ENCODE results near the gene NTRK3.

NTRK3 gene

DNA sequence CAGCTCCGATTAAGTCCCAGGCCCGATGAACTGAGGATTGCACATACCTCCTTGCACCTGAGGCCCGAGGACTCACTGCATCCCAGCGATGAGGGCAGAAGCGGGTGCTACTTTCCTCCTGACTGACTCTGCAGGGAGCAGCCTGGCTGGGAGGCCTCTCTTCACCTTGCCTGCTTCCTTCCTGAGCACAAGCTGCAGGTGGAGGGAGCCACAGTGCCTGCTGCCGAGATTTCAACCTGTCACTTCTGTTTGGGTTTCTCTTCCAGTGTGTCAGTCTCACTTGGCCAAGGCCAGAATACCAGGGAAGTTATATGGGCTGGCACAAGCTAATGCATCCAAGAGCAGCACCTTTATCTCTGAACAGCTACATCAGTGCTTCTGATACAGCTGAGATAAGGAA lies 185.4 kb downstream of the NTRK3 start:
- no peak for ATAC-seq
- TF ChIP-seq RARB (CRISPR knock-in tag; IDR thresholded peaks at IDR 0.05) (no peak), OSR1 (CRISPR knock-in tag; IDR thresholded peaks at IDR 0.05) (no peak), TCF4 (CRISPR knock-in tag; IDR thresholded peaks at IDR 0.05; ENCODE audit: borderline replicate concordance) (no peak), BACH2 (CRISPR knock-in tag; IDR thresholded peaks at IDR 0.05; ENCODE audit: borderline replicate concordance) (no peak), ZNF8 (CRISPR knock-in tag; IDR thresholded peaks at IDR 0.05) (no peak), ZC3H10 (CRISPR knock-in tag; IDR thresholded peaks at IDR 0.05) (no peak), ZNF565 (CRISPR knock-in tag; conservative IDR thresholded peaks at IDR 0.05; ENCODE audit: low read depth) (no peak), ZNF70 (CRISPR knock-in tag; IDR thresholded peaks at IDR 0.05) (no peak), ZFP3 (CRISPR knock-in tag; IDR thresholded peaks at IDR 0.05) (no peak), ARNTL (CRISPR knock-in tag; IDR thresholded peaks at IDR 0.05; ENCODE audit: borderline replicate concordance, low read depth) (no peak), GLIS3 (CRISPR knock-in tag; IDR thresholded peaks at IDR 0.05) (no peak)
- TF ChIP-seq, protein P1, sequence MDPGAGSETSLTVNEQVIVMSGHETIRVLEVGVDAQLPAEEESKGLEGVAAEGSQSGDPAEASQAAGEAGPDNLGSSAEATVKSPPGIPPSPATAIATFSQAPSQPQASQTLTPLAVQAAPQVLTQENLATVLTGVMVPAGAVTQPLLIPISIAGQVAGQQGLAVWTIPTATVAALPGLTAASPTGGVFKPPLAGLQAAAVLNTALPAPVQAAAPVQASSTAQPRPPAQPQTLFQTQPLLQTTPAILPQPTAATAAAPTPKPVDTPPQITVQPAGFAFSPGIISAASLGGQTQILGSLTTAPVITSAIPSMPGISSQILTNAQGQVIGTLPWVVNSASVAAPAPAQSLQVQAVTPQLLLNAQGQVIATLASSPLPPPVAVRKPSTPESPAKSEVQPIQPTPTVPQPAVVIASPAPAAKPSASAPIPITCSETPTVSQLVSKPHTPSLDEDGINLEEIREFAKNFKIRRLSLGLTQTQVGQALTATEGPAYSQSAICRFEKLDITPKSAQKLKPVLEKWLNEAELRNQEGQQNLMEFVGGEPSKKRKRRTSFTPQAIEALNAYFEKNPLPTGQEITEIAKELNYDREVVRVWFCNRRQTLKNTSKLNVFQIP (CRISPR knock-in tag; IDR thresholded peaks at IDR 0.05; ENCODE audit: borderline replicate concordance, low read depth): no peak
- TF ChIP-seq, protein P2, sequence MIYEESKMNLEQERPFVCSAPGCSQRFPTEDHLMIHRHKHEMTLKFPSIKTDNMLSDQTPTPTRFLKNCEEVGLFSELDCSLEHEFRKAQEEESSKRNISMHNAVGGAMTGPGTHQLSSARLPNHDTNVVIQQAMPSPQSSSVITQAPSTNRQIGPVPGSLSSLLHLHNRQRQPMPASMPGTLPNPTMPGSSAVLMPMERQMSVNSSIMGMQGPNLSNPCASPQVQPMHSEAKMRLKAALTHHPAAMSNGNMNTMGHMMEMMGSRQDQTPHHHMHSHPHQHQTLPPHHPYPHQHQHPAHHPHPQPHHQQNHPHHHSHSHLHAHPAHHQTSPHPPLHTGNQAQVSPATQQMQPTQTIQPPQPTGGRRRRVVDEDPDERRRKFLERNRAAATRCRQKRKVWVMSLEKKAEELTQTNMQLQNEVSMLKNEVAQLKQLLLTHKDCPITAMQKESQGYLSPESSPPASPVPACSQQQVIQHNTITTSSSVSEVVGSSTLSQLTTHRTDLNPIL (CRISPR knock-in tag; IDR thresholded peaks at IDR 0.05; ENCODE audit: low read depth): no peak

DNA sequence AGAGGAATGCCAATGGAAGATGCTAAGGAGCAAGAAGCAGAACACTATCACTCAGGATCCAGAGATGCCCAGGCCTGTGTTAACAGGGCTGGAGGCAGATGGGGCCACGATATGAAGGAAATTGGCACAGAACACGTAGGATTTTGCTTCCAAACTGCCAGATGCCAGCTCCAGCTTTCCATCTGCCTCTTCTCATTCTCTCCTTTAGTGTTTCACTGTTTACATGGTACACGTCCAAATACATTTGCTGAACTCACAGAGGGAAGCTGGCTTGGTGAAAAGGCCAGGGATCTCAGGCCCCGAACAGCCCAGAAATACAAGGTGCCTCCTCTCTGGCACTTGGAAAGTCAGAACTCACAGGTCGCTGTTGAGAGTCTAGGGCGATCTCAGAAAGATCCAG lies 187.0 kb downstream of the NTRK3 start:
- TF ChIP-seq OSR1 (CRISPR knock-in tag; IDR thresholded peaks at IDR 0.05): no peak
- no peak for TF ChIP-seq TCF4 (CRISPR knock-in tag; IDR thresholded peaks at IDR 0.05; ENCODE audit: borderline replicate concordance)
- TF ChIP-seq CSDC2 (CRISPR knock-in tag; IDR thresholded peaks at IDR 0.05): no peak
- no peak for TF ChIP-seq TOX (CRISPR knock-in tag; IDR thresholded peaks at IDR 0.05; ENCODE audit: borderline replicate concordance)
- TF ChIP-seq BACH2 (CRISPR knock-in tag; IDR thresholded peaks at IDR 0.05; ENCODE audit: borderline replicate concordance): no peak
- TF ChIP-seq ZC3H10 (CRISPR knock-in tag; IDR thresholded peaks at IDR 0.05): no peak
- TF ChIP-seq ESRRG (CRISPR knock-in tag; IDR thresholded peaks at IDR 0.05): no peak
- TF ChIP-seq, protein P3, sequence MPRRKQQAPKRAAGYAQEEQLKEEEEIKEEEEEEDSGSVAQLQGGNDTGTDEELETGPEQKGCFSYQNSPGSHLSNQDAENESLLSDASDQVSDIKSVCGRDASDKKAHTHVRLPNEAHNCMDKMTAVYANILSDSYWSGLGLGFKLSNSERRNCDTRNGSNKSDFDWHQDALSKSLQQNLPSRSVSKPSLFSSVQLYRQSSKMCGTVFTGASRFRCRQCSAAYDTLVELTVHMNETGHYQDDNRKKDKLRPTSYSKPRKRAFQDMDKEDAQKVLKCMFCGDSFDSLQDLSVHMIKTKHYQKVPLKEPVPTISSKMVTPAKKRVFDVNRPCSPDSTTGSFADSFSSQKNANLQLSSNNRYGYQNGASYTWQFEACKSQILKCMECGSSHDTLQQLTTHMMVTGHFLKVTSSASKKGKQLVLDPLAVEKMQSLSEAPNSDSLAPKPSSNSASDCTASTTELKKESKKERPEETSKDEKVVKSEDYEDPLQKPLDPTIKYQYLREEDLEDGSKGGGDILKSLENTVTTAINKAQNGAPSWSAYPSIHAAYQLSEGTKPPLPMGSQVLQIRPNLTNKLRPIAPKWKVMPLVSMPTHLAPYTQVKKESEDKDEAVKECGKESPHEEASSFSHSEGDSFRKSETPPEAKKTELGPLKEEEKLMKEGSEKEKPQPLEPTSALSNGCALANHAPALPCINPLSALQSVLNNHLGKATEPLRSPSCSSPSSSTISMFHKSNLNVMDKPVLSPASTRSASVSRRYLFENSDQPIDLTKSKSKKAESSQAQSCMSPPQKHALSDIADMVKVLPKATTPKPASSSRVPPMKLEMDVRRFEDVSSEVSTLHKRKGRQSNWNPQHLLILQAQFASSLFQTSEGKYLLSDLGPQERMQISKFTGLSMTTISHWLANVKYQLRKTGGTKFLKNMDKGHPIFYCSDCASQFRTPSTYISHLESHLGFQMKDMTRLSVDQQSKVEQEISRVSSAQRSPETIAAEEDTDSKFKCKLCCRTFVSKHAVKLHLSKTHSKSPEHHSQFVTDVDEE (CRISPR knock-in tag; IDR thresholded peaks at IDR 0.05): no peak
- no peak for TF ChIP-seq ISL1 (CRISPR knock-in tag; IDR thresholded peaks at IDR 0.05)
- TF ChIP-seq, protein P4, sequence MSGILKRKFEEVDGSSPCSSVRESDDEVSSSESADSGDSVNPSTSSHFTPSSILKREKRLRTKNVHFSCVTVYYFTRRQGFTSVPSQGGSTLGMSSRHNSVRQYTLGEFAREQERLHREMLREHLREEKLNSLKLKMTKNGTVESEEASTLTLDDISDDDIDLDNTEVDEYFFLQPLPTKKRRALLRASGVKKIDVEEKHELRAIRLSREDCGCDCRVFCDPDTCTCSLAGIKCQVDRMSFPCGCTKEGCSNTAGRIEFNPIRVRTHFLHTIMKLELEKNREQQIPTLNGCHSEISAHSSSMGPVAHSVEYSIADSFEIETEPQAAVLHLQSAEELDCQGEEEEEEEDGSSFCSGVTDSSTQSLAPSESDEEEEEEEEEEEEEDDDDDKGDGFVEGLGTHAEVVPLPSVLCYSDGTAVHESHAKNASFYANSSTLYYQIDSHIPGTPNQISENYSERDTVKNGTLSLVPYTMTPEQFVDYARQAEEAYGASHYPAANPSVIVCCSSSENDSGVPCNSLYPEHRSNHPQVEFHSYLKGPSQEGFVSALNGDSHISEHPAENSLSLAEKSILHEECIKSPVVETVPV (CRISPR knock-in tag; IDR thresholded peaks at IDR 0.05): no peak
- no peak for TF ChIP-seq SNAI2 (CRISPR knock-in tag; IDR thresholded peaks at IDR 0.05)
- no peak for TF ChIP-seq RARB (CRISPR knock-in tag; IDR thresholded peaks at IDR 0.05)
- ATAC-seq: no peak

DNA sequence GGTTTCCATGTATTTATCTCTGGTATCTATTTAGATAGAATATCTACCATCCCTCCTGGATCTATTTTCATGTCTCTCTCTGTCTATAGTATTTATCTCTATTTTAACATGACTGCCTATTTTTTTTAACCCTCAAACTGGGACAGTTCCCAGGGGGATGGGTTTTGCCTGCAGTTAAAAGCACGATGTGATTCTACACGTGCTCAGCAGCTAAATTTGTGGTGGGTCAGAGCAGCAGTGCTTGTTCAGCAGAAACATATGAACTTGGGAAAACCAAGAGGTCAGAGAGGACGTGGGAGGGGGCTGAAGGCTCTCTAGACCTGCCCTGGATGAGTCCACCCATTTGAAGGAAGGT lies 189.2 kb downstream of the NTRK3 start:
- no peak for TF ChIP-seq ZNF565 (CRISPR knock-in tag; conservative IDR thresholded peaks at IDR 0.05; ENCODE audit: low read depth)
- no peak for TF ChIP-seq GLIS3 (CRISPR knock-in tag; IDR thresholded peaks at IDR 0.05)
- no peak for ATAC-seq

DNA sequence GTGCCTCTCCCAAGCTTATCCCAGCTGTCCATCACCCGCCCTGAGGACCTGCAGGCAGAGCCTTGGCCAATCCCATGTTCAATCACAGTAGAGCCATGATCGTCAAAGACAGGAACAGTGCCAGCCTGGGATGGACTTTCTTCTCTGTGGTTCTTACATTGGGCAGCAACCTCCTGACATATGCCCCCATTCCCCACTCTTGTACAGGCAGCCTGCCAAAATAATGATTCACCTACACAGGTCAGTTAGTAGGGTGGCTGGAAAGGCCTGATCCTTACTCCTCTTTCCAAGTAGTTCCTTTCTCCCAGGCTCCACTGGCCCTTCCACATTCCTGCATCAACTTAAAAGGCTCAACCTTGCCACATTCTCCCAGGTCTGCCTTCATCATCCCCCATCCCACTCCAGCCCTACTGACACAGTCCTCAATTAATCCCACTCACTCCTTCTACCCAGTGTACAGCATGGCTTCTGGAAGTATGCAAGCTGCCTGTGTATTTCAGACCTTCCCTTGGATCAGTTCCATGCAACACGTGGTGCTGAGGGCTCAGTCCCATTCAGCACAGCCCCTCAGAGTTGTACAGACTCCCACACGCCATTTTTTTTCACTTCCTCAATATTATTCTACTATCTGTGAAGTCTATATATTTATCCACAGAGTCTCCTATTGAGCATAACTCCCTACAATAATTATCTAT lies 189.8 kb downstream of the NTRK3 start:
- TF ChIP-seq ZNF70 (CRISPR knock-in tag; IDR thresholded peaks at IDR 0.05) (no peak), PPARA (CRISPR knock-in tag; IDR thresholded peaks at IDR 0.05; ENCODE audit: borderline replicate concordance) (no peak)
- TF ChIP-seq, protein P3 (CRISPR knock-in tag; IDR thresholded peaks at IDR 0.05): no peak
- ATAC-seq: no peak

All from SK-N-SH treated with all-trans-retinoic acid at 6 μM for 48 hours (cell line).